ENCODE measurements around the gene NAA15. TPM values are rescaled to one million over a fixed set of nuclear protein-coding genes. Genes with fewer than 3 reads are reported as not detected.
A peak's percentile ranks its signal among the peaks of the same experiment; 100 is the strongest.

NAA15 gene
- total and polyA plus RNA-seq, 2 donors (not counting 3 experiments of a cell fraction or from before 2014, with no cell fraction given), result 4.5 to 67.9 TPM

DNA sequence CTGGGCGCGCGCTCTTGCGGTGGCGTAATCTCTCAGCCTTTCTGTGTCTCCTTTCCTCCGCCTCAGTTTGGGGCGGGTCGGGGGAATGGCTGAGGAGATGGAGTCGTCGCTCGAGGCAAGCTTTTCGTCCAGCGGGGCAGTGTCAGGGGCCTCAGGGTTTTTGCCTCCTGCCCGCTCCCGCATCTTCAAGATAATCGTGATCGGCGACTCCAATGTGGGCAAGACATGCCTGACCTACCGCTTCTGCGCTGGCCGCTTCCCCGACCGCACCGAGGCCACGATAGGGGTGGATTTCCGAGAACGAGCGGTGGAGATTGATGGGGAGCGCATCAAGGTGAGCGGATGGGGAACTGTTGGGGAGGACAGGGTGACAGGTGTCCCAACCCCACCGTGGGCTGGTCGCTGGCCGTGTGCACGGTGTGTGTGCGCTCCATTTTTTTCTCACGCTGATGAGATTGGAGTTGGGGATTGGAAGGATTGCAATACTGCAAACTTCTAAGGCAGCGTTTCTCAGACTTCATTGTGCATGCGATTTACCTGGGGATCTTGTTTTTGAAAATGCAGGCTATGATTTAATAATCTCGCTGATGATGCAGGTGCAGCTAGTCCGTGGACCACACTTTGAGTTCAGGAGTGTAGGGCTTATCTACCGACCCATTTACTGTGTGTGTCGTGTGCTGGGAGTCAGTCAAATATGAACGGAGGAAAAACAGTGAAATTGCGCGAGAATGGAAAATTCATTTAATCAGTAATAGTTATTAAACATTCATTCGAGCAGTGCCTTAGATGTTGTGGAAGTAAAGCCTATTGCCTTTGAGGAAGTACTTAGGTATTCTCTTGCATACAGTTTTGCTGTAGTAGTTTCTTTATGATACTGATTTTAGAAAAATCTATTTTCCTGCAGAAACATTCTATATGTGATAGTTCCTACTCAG is 153.1 kb downstream of the NAA15 start, which contains the start of gene RAB33B:
RAB33B (plus strand) TSS at position 11 of the 935 bp plus-strand sequence; CDS start at position 86, 75 bp downstream.
- TSS peak; percentile 43 for BruUV-seq (replicated peaks)
- DNase-seq (ENCODE audit: low read depth, low spot score), result no peak
- POLR2A ChIA-PET, result interaction anchor here (1.5 to 3.0 kb wide), 2 partner anchors 35 to 37 kb away, joined by 5 to 23 read pairs; no protein-coding TSS in a partner anchor

More for the DNA sequence above, 153.1 kb downstream of the NAA15 start, which contains the start of gene RAB33B:
- H3K27me3 ChIP-seq (ENCODE audit: control insufficient read depth in 2 of 2, insufficient read depth in 2 of 2, low read length in 2 of 2), result no peaks in the 10 kb centered on the region
- no peak for TF ChIP-seq POLR2A (IDR thresholded peaks at IDR 0.05; ENCODE audit: low read depth, low read length)
- TF ChIP-seq EZH2 (IDR thresholded peaks at IDR 0.05; ENCODE audit: borderline replicate concordance, low read depth, low read length, severe bottlenecking), result no peak
- TF ChIP-seq, protein P1, sequence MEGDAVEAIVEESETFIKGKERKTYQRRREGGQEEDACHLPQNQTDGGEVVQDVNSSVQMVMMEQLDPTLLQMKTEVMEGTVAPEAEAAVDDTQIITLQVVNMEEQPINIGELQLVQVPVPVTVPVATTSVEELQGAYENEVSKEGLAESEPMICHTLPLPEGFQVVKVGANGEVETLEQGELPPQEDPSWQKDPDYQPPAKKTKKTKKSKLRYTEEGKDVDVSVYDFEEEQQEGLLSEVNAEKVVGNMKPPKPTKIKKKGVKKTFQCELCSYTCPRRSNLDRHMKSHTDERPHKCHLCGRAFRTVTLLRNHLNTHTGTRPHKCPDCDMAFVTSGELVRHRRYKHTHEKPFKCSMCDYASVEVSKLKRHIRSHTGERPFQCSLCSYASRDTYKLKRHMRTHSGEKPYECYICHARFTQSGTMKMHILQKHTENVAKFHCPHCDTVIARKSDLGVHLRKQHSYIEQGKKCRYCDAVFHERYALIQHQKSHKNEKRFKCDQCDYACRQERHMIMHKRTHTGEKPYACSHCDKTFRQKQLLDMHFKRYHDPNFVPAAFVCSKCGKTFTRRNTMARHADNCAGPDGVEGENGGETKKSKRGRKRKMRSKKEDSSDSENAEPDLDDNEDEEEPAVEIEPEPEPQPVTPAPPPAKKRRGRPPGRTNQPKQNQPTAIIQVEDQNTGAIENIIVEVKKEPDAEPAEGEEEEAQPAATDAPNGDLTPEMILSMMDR (IDR thresholded peaks at IDR 0.05; ENCODE audit: extremely low read depth in 1 of 2, insufficient read depth in 1 of 2, low read depth in 1 of 2, low read length in 2 of 2), result no peak
- TF ChIP-seq FOS (IDR thresholded peaks at IDR 0.05; ENCODE audit: borderline replicate concordance, insufficient read depth, low read length), result no peak
- TF ChIP-seq MYC (IDR thresholded peaks at IDR 0.05; ENCODE audit: low read depth, low read length), result no peak
- no peak for TF ChIP-seq GATA2 (IDR thresholded peaks at IDR 0.05; ENCODE audit: insufficient read depth, insufficient read length, low read depth, low read length)
- no peak for TF ChIP-seq JUN (IDR thresholded peaks at IDR 0.05; ENCODE audit: borderline replicate concordance, insufficient read depth, insufficient read length, low read depth)
- peak within 1 kb of the TSS; percentile 97 for H3K4me2 ChIP-seq (ENCODE audit: insufficient read depth, low read length)
- peak within 1 kb of the TSS; percentile 91 for H2AFZ ChIP-seq (ENCODE audit: low read depth, low read length)
- H4K20me1 ChIP-seq (replicated peaks; ENCODE audit: control insufficient read depth, extremely low read depth, insufficient read depth, low read length), result peaks cover 3% of the 10 kb centered on the region
- CTCF ChIA-PET, result interaction anchor here (0.9 to 3.8 kb wide), 6 partner anchors 11 to 424 kb away, joined by 3 to 31 read pairs (median 5); no protein-coding TSS in a partner anchor
- no peaks in the 10 kb centered on the region for H3K9me3 ChIP-seq (replicated peaks; ENCODE audit: control insufficient read depth, insufficient read depth, low read length)
- intact Hi-C loops (cut with micrococcal nuclease) (loop anchor here (2.0 kb wide), 1 partner anchor 76 kb away; no protein-coding TSS in a partner anchor), dilution Hi-C loops (cut with MboI; ENCODE audit: extremely low pct_ligation_motif_present, low sequenced_read_pairs) (no loop called here)
- no peaks in the 10 kb centered on the region for H3K9me1 ChIP-seq (replicated peaks; ENCODE audit: control insufficient read depth, extremely low read depth, insufficient read depth, low read length)
- no peaks in the 10 kb centered on the region for H3K36me3 ChIP-seq (ENCODE audit: control insufficient read depth in 2 of 2, extremely low read depth in 1 of 2, insufficient read depth in 2 of 2, low read length in 2 of 2)
- peak within 1 kb of the TSS; percentile 91 to 99 (median 97) for H3K4me3 ChIP-seq (replicated peaks in 1 of 3; ENCODE audit: insufficient read depth in 1 of 3, low read depth in 1 of 3, low read length in 3 of 3)
- peaks cover 55% of the 10 kb centered on the region for H3K79me2 ChIP-seq (ENCODE audit: control insufficient read depth, insufficient read depth, low read length)
- no peak for FAIRE-seq
- H3K9ac ChIP-seq (replicated peaks; ENCODE audit: extremely low read depth, insufficient read depth, low read length), result peak within 1 kb of the TSS; percentile 96
- peaks cover 49% of the 10 kb centered on the region for H3K4me1 ChIP-seq (ENCODE audit: control insufficient read depth, extremely low read depth, insufficient read depth, low read length)
- peak within 1 kb of the TSS; percentile 89 for H3K27ac ChIP-seq (ENCODE audit: insufficient read depth, low read depth, low read length)

Data from endothelial cell of umbilical vein (primary cell).